T-helper 1 cell treated with Interleukin-12 subunit alpha and Interleukin-12 subunit beta and Interleukin-4 antibody, amounts not matched to agents 30 μg/mL and 1 μg/mL, for 36 hours (primary cell): ENCODE measurements around the gene SPEM3.

Source experiments
- H3K27ac Mint-ChIP-seq: one replicate; pipeline ENCODE4 v1.8.0; 2021; ENCODE audit warnings: mild to moderate bottlenecking, mixed read lengths
- H3K27me3 Mint-ChIP-seq: one replicate; pipeline ENCODE4 v1.8.0; 2021; ENCODE audit warnings: low read depth, mixed read lengths
- H3K36me3 Mint-ChIP-seq: one replicate; pipeline ENCODE4 v1.8.0; 2021; ENCODE audit warnings: low read depth, mixed read lengths
- H3K4me1 Mint-ChIP-seq: one replicate; pipeline ENCODE4 v1.8.0; 2021; ENCODE audit warnings: low read depth, mixed read lengths
- H3K4me3 Mint-ChIP-seq: one replicate; pipeline ENCODE4 v1.8.0; 2021; ENCODE audit warnings: mild to moderate bottlenecking, moderate library complexity, mixed read lengths
- H3K9me3 Mint-ChIP-seq: one replicate; pipeline ENCODE4 v1.8.0; 2021; ENCODE audit warnings: mixed read lengths

SPEM3 gene

GRCh38 chr17:7425316-7425715 is 3.3 kb upstream of the SPEM3 start, which contains the start of gene SPEM2:
Gene SPEM2, plus strand, starts transcription at chr17:7425616. Its CDS starts 73 bp downstream, at chr17:7425689.
- Mint-ChIP-seq H3K9me3 (no peaks in the 10 kb centered on the region), H3K4me3 (no peak within 1 kb of the TSS), H3K27ac (no peak within 1 kb of the TSS), H3K4me1 (no peaks in the 10 kb centered on the region), H3K36me3 (no peaks in the 10 kb centered on the region), H3K27me3 (no peaks in the 10 kb centered on the region)

- no peak overlapping the region for H3K4me3 Mint-ChIP-seq
- H3K27ac Mint-ChIP-seq: no peak overlapping the region
- H3K9me3 Mint-ChIP-seq: no peaks in the 10 kb centered on the region
- no peaks in the 10 kb centered on the region for H3K36me3 Mint-ChIP-seq
- no peaks in the 10 kb centered on the region for H3K4me1 Mint-ChIP-seq
- no peaks in the 10 kb centered on the region for H3K27me3 Mint-ChIP-seq
These were observed 2.9 kb upstream of the SPEM3 start for GRCh38 chr17:7425756-7426155.

- Mint-ChIP-seq H3K9me3 (no peaks in the 10 kb centered on the region), H3K4me1 (no peaks in the 10 kb centered on the region), H3K4me3 (no peak overlapping the region), H3K36me3 (no peaks in the 10 kb centered on the region), H3K27me3 (no peaks in the 10 kb centered on the region), H3K27ac (no peak overlapping the region)
These were observed 2.3 kb upstream of the SPEM3 start for GRCh38 chr17:7426203-7426863.

GRCh38 chr17:7426896-7427489 is 1.7 kb upstream of the SPEM3 start:
- Mint-ChIP-seq H3K27me3 (no peaks in the 10 kb centered on the region), H3K9me3 (no peaks in the 10 kb centered on the region), H3K4me1 (no peaks in the 10 kb centered on the region), H3K36me3 (no peaks in the 10 kb centered on the region), H3K4me3 (no peak overlapping the region), H3K27ac (no peak overlapping the region)

GRCh38 chr17:7427549-7427948 is 1.1 kb upstream of the SPEM3 start:
- Mint-ChIP-seq H3K9me3 (no peaks in the 10 kb centered on the region), H3K27me3 (no peaks in the 10 kb centered on the region), H3K4me3 (no peak overlapping the region), H3K27ac (no peak overlapping the region), H3K36me3 (no peaks in the 10 kb centered on the region), H3K4me1 (no peaks in the 10 kb centered on the region)

GRCh38 chr17:7429722-7430121 is 1.1 kb downstream of the SPEM3 start:
- H3K27me3 Mint-ChIP-seq: no peaks in the 10 kb centered on the region
- H3K4me1 Mint-ChIP-seq: no peaks in the 10 kb centered on the region
- no peak overlapping the region for H3K27ac Mint-ChIP-seq
- no peak overlapping the region for H3K4me3 Mint-ChIP-seq
- no peaks in the 10 kb centered on the region for H3K36me3 Mint-ChIP-seq
- H3K9me3 Mint-ChIP-seq: no peaks in the 10 kb centered on the region

- Mint-ChIP-seq H3K27me3 (no peaks in the 10 kb centered on the region), H3K36me3 (no peaks in the 10 kb centered on the region), H3K4me1 (peaks cover 10% of the 10 kb centered on the region), H3K27ac (peak overlapping the region; percentile 50), H3K4me3 (no peak overlapping the region), H3K9me3 (no peaks in the 10 kb centered on the region)
These were observed 2.6 kb downstream of the SPEM3 start for GRCh38 chr17:7431231-7431630.

- Mint-ChIP-seq H3K27me3 (no peaks in the 10 kb centered on the region), H3K4me3 (no peak overlapping the region)
These were observed 3.6 kb downstream of the SPEM3 start for GRCh38 chr17:7432296-7432695.

GRCh38 chr17:7435676-7436555 is 7.3 kb downstream of the SPEM3 start:
- peaks cover 34% of the 10 kb centered on the region for H3K4me1 Mint-ChIP-seq
- H3K27ac Mint-ChIP-seq: peak overlapping the region; percentile 97
- peaks cover 8% of the 10 kb centered on the region for H3K36me3 Mint-ChIP-seq
- H3K4me3 Mint-ChIP-seq: peak overlapping the region; percentile 92
- peaks cover 8% of the 10 kb centered on the region for H3K27me3 Mint-ChIP-seq
- H3K9me3 Mint-ChIP-seq: no peaks in the 10 kb centered on the region

More at GRCh38 chr17:7432296-7432695, 3.6 kb downstream of the SPEM3 start:
- no peaks in the 10 kb centered on the region for H3K9me3 Mint-ChIP-seq
- peaks cover 13% of the 10 kb centered on the region for H3K4me1 Mint-ChIP-seq
- H3K36me3 Mint-ChIP-seq: no peaks in the 10 kb centered on the region
- peak overlapping the region; percentile 55 for H3K27ac Mint-ChIP-seq

- Mint-ChIP-seq H3K27me3 (peaks cover 8% of the 10 kb centered on the region), H3K27ac (peak overlapping the region; percentile 97), H3K36me3 (peaks cover 8% of the 10 kb centered on the region), H3K4me1 (peaks cover 37% of the 10 kb centered on the region), H3K9me3 (no peaks in the 10 kb centered on the region), H3K4me3 (peak overlapping the region; percentile 92)
These were observed 8.1 kb downstream of the SPEM3 start for GRCh38 chr17:7436556-7437368.

GRCh38 chr17:7437369-7437863 is 8.8 kb downstream of the SPEM3 start:
- Mint-ChIP-seq H3K36me3 (peaks cover 9% of the 10 kb centered on the region), H3K27ac (peak overlapping the region; percentile 93), H3K4me3 (peak overlapping the region; percentile 88), H3K9me3 (no peaks in the 10 kb centered on the region), H3K4me1 (peaks cover 37% of the 10 kb centered on the region), H3K27me3 (peaks cover 10% of the 10 kb centered on the region)

GRCh38 chr17:7437950-7438614 is 9.4 kb downstream of the SPEM3 start:
- Mint-ChIP-seq H3K4me1 (peaks cover 37% of the 10 kb centered on the region), H3K36me3 (peaks cover 11% of the 10 kb centered on the region), H3K9me3 (no peaks in the 10 kb centered on the region), H3K27me3 (peaks cover 12% of the 10 kb centered on the region), H3K27ac (peak overlapping the region; percentile 93), H3K4me3 (peak overlapping the region; percentile 88)

- no peaks in the 10 kb centered on the region for H3K9me3 Mint-ChIP-seq
- H3K27ac Mint-ChIP-seq: peak overlapping the region; percentile 83
- H3K27me3 Mint-ChIP-seq: peaks cover 13% of the 10 kb centered on the region
- peaks cover 38% of the 10 kb centered on the region for H3K4me1 Mint-ChIP-seq
- H3K36me3 Mint-ChIP-seq: peaks cover 18% of the 10 kb centered on the region
- peak overlapping the region; percentile 88 for H3K4me3 Mint-ChIP-seq
These were observed 10.2 kb downstream of the SPEM3 start for GRCh38 chr17:7438656-7439460.
